HepG2 (cell line): ENCODE data around the gene SRP14. TPM values are rescaled to one million over a fixed set of nuclear protein-coding genes. Genes with fewer than 3 reads are reported as not detected.

ENCODE experiments used
- KDM4B ChIP-seq: sonication (generic); formaldehyde crosslinking; IDR thresholded peaks from 2 replicates; pipeline ENCODE4 v1.4.0; 2020; ENCODE audit warnings: missing genetic modification reagents
- KMT2B ChIP-seq: IDR thresholded peaks from 2 replicates; pipeline ENCODE4 v1.6.1; 2016; ENCODE audit warnings: missing genetic modification reagents, missing compliant biosample characterization
- MAFK ChIP-seq, 2 experiments: IDR thresholded peaks in 1 of 2; conservative IDR thresholded peaks in 1 of 2; 2 replicates each; pipeline ENCODE4 v1.6.1; 2011; ENCODE audit warnings: improper control_type of control experiment in 2 of 2, low read length in 2 of 2
- NFYC ChIP-seq: IDR thresholded peaks from 2 replicates; pipeline ENCODE4 v1.6.1; 2016; ENCODE audit warnings: missing genetic modification reagents, missing compliant biosample characterization
- SAP130 ChIP-seq: IDR thresholded peaks from 2 replicates; pipeline ENCODE4 v1.6.1; 2016; ENCODE audit warnings: low read depth
- TFAP4 ChIP-seq: sonication (generic); IDR thresholded peaks from 2 replicates; pipeline ENCODE4 v1.6.1; 2016; ENCODE audit warnings: low read depth, borderline replicate concordance
- ZBTB14 ChIP-seq: sonication (generic); formaldehyde crosslinking; IDR thresholded peaks from 2 replicates; pipeline ENCODE4 v1.4.0; 2020; ENCODE audit warnings: missing genetic modification reagents
- ZFP1 ChIP-seq: IDR thresholded peaks from 2 replicates; pipeline ENCODE4 v1.6.1; 2016
- ZNF264 ChIP-seq: sonication (generic); formaldehyde crosslinking; IDR thresholded peaks from 2 replicates; pipeline ENCODE4 v1.4.0; 2020; ENCODE audit warnings: missing genetic modification reagents
- ZNF292 ChIP-seq: sonication (generic); formaldehyde crosslinking; IDR thresholded peaks from 2 replicates; pipeline ENCODE4 v1.8.1; 2022; ENCODE audit warnings: mild to moderate bottlenecking, low read depth, missing genetic modification reagents, borderline replicate concordance
- ZNF646 ChIP-seq: sonication (generic); formaldehyde crosslinking; IDR thresholded peaks from 2 replicates; pipeline ENCODE4 v1.9.0; 2021; ENCODE audit warnings: mild to moderate bottlenecking, missing genetic modification reagents
- ZNF770 ChIP-seq: sonication (generic); formaldehyde crosslinking; IDR thresholded peaks from 2 replicates; pipeline ENCODE4 v1.5.0; 2020; ENCODE audit warnings: mild to moderate bottlenecking, missing genetic modification reagents
- ZNF780A ChIP-seq: sonication (generic); formaldehyde crosslinking; IDR thresholded peaks from 2 replicates; pipeline ENCODE4 v1.8.0; 2022; ENCODE audit warnings: mild to moderate bottlenecking, missing genetic modification reagents, moderate library complexity
- polyA plus RNA-seq, 8 experiments: library from polyadenylated mRNA; depleted of rRNA in 3 of 8; stranded (reverse) in 7 of 8; unstranded in 1 of 8; fragments of >200 nt; fragmentation: Illumina TruSeq in 4 of 8; extraction: Trizol in 4 of 8; gene quantifications; 2 replicates each; pipeline versions ENCODE4 v1.2.1 to v1.2.3, GENCODE V29; 2011 to 2016; ENCODE audit warnings: low read depth in 4 of 8, missing spikeins in 1 of 8, mixed read lengths in 1 of 8; ENCODE audit not compliant: insufficient read depth in 1 of 8
- total RNA-seq, 5 experiments: library from RNA; depleted of rRNA; stranded (reverse); fragments of >200 nt; fragmentation: Illumina TruSeq; extraction: Trizol; gene quantifications; 2 replicates each; pipeline ENCODE4 v1.2.3, GENCODE V29; 2016; ENCODE audit warnings: low read depth in 1 of 5
- TF ChIP-seq, protein P1 (sequence below): sonication (generic); formaldehyde crosslinking; conservative IDR thresholded peaks from 2 replicates; pipeline ENCODE4 v1.5.0; 2020; ENCODE audit warnings: missing genetic modification reagents
- TF ChIP-seq, protein P2 (sequence below): sonication (generic); formaldehyde crosslinking; IDR thresholded peaks from 2 replicates; pipeline ENCODE4 v1.4.0; 2020; ENCODE audit warnings: missing genetic modification reagents

Gene SRP14
- total and polyA plus RNA-seq, 2 of the 13 experiments (the other 11 are each of a cell fraction or from before 2014, with no cell fraction given), result 208 to 356 TPM

DNA sequence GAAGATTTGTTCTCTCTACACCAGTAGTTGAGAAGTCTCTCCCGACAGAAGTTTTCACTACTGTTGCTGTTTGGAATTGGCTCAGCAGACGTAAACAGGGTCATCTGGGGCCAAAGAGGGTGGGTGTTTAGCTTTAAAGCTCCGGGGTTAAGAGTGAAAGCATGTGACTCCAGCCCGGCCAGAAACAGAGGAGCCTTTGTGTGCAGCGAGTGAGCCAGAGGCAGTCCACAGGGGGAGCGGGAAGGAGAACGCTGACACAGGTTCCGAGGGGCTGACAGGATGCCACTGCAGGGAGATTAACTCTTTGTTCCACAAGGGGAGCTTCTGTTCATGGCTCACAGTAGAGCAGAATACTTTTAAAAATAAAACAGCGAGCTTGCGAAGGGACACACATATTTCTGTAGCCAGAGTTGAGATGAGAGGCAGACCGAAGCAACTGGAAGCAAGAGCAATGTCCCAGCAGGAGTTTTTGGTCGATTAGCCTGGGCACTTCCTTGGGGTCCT, 42.8 kb upstream of the SRP14 start (continued):
- peak; percentile 95 for TF ChIP-seq SAP130 (CRISPR knock-in tag)
- peak; percentile 99 for TF ChIP-seq ZNF292 (CRISPR knock-in tag)
- TF ChIP-seq ZNF646, result no peak
- peak in 1 of 2 experiments; percentile 50; a peak in 2 of 4 replicates for TF ChIP-seq MAFK (conservative IDR thresholded peaks at IDR 0.05 in 1 of 2, IDR thresholded peaks at IDR 0.05 in 1 of 2; ENCODE audit: low read length in 2 of 2)
- 0 out of 2 replicates have a peak, but pooled peaks have one; percentile 43 for TF ChIP-seq ZNF264
- TF ChIP-seq, protein P1, sequence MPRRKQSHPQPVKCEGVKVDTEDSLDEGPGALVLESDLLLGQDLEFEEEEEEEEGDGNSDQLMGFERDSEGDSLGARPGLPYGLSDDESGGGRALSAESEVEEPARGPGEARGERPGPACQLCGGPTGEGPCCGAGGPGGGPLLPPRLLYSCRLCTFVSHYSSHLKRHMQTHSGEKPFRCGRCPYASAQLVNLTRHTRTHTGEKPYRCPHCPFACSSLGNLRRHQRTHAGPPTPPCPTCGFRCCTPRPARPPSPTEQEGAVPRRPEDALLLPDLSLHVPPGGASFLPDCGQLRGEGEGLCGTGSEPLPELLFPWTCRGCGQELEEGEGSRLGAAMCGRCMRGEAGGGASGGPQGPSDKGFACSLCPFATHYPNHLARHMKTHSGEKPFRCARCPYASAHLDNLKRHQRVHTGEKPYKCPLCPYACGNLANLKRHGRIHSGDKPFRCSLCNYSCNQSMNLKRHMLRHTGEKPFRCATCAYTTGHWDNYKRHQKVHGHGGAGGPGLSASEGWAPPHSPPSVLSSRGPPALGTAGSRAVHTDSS (CRISPR knock-in tag), result no peak
- peak; percentile 75; the same call in 1 of the 2 replicates for TF ChIP-seq KDM4B
- peak; percentile 45 for TF ChIP-seq ZNF770 (CRISPR knock-in tag)
- no peak for TF ChIP-seq ZBTB14 (CRISPR knock-in tag)
- no peak for TF ChIP-seq ZNF780A
- 0 out of 2 replicates have a peak, but pooled peaks have one; percentile 61 for TF ChIP-seq KMT2B (CRISPR knock-in tag)
- peak; percentile 32; the same call in 1 of the 2 replicates for TF ChIP-seq NFYC (CRISPR knock-in tag)
- peak; percentile 72; the same call in 1 of the 2 replicates for TF ChIP-seq TFAP4
- TF ChIP-seq ZFP1, result 0 out of 2 replicates have a peak, but pooled peaks have one; percentile 18
- TF ChIP-seq, protein P2, sequence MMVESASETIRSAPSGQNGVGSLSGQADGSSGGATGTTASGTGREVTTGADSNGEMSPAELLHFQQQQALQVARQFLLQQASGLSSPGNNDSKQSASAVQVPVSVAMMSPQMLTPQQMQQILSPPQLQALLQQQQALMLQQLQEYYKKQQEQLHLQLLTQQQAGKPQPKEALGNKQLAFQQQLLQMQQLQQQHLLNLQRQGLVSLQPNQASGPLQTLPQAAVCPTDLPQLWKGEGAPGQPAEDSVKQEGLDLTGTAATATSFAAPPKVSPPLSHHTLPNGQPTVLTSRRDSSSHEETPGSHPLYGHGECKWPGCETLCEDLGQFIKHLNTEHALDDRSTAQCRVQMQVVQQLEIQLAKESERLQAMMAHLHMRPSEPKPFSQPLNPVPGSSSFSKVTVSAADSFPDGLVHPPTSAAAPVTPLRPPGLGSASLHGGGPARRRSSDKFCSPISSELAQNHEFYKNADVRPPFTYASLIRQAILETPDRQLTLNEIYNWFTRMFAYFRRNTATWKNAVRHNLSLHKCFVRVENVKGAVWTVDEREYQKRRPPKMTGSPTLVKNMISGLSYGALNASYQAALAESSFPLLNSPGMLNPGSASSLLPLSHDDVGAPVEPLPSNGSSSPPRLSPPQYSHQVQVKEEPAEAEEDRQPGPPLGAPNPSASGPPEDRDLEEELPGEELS (CRISPR knock-in tag), result peak; percentile 97
